ENCODE data around the gene LCN15.
A peak's percentile ranks its signal among the peaks of the same experiment; 100 is the strongest.
"Not testable (repeated sequence)": the region's sequence is repeated elsewhere in the genome, so short reads cannot be mapped to it uniquely, and the experiment has no call there.

The LCN15 gene

GRCh38 chr9:136773386-136774044 lies 9.2 kb upstream of the LCN15 start:
- no peak for DNase-seq

- DNase-seq: no peak
Observed at GRCh38 chr9:136771907-136772415, 7.6 kb upstream of the LCN15 start.

GRCh38 chr9:136769710-136770191 lies 5.4 kb upstream of the LCN15 start:
- DNase-seq: peak; percentile 60

- peak; percentile 40 for DNase-seq
Observed at GRCh38 chr9:136766410-136767120, 2.2 kb upstream of the LCN15 start.

GRCh38 chr9:136765745-136766409 lies 1.6 kb upstream of the LCN15 start:
- not testable (repeated sequence) for DNase-seq

GRCh38 chr9:136765041-136765440 lies 723 bp upstream of the LCN15 start:
- no peak for DNase-seq

GRCh38 chr9:136763649-136764035 lies 676 bp downstream of the LCN15 start:
- no peak for DNase-seq

- peak; percentile 50 for DNase-seq
Observed at GRCh38 chr9:136762915-136763648, 1.2 kb downstream of the LCN15 start.

- no peak for DNase-seq
Observed at GRCh38 chr9:136762221-136762691, 2.1 kb downstream of the LCN15 start.

- DNase-seq: no peak
Observed at GRCh38 chr9:136761545-136761981, 2.8 kb downstream of the LCN15 start.

- DNase-seq: not testable (repeated sequence)
Observed at GRCh38 chr9:136760834-136761544, 3.3 kb downstream of the LCN15 start.

GRCh38 chr9:136760424-136760823 lies 3.9 kb downstream of the LCN15 start:
- DNase-seq: no peak

GRCh38 chr9:136759436-136760325 lies 4.6 kb downstream of the LCN15 start:
- no peak for DNase-seq

GRCh38 chr9:136759001-136759400 lies 5.3 kb downstream of the LCN15 start:
- DNase-seq: no peak

GRCh38 chr9:136757751-136758140 lies 6.6 kb downstream of the LCN15 start:
- DNase-seq: no peak

- no peak for DNase-seq
Observed at GRCh38 chr9:136757328-136757727, 7.0 kb downstream of the LCN15 start.

GRCh38 chr9:136756836-136757235 lies 7.5 kb downstream of the LCN15 start:
- no peak for DNase-seq

- DNase-seq: no peak
Observed at GRCh38 chr9:136756134-136756438, 8.2 kb downstream of the LCN15 start.

- not testable (repeated sequence) for DNase-seq
Observed at GRCh38 chr9:136755302-136756133, 8.8 kb downstream of the LCN15 start.

- no peak for DNase-seq
Observed at GRCh38 chr9:136754626-136755301, 9.6 kb downstream of the LCN15 start.

Measured in activated T-cell treated with anti-CD3 and anti-CD28 coated beads, Interleukin-2, amount 50 U/mL, for 1 hour (primary cell).